Measurements from ENCODE around the gene TP53TG3E. TPM values are rescaled to one million over a fixed set of nuclear protein-coding genes. Genes with fewer than 3 reads are reported as not detected.
"Not testable (repeated sequence)": the region's sequence is repeated elsewhere in the genome, so short reads cannot be mapped to it uniquely, and the experiment has no call there.

The TP53TG3E gene, protein sequence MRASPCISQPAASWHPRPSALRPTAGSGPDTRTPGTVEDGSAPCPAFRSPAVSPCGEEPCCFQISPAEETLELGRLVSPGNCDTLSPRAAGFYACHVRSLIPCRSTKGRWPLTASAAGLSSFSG
- total RNA-seq, result not detected

DNA sequence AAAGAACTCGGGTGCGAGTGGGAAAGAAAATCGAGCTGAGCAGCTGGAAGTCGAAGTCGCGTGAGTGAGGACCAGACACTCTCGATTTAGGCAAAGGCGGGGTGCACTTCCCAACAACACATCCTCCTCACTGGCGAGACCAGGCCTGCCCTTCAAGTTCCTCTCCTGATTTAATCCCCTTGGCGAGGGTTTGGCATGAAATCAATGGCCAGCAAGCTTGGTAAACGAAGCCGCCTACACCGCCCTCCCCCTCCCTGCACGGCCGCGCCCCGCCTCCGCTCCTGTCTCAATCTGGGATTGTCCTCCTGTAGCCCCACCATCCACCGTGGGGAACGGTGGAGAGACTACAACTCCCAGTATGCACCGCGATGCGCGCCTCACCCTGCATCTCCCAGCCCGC lies at the start of gene TP53TG3E:
Gene TP53TG3E (plus strand): TSS at position 301 of the 400 bp plus-strand sequence. CDS start 68 bp downstream, at position 369.
- H3K4me3 Mint-ChIP-seq; ATAC-seq; H3K4me1 Mint-ChIP-seq (ENCODE audit: low read depth); H3K27me3 Mint-ChIP-seq (ENCODE audit: low read depth); H3K9me3 Mint-ChIP-seq; DNase-seq; H3K36me3 Mint-ChIP-seq (ENCODE audit: insufficient read depth): not testable (repeated sequence)

DNA sequence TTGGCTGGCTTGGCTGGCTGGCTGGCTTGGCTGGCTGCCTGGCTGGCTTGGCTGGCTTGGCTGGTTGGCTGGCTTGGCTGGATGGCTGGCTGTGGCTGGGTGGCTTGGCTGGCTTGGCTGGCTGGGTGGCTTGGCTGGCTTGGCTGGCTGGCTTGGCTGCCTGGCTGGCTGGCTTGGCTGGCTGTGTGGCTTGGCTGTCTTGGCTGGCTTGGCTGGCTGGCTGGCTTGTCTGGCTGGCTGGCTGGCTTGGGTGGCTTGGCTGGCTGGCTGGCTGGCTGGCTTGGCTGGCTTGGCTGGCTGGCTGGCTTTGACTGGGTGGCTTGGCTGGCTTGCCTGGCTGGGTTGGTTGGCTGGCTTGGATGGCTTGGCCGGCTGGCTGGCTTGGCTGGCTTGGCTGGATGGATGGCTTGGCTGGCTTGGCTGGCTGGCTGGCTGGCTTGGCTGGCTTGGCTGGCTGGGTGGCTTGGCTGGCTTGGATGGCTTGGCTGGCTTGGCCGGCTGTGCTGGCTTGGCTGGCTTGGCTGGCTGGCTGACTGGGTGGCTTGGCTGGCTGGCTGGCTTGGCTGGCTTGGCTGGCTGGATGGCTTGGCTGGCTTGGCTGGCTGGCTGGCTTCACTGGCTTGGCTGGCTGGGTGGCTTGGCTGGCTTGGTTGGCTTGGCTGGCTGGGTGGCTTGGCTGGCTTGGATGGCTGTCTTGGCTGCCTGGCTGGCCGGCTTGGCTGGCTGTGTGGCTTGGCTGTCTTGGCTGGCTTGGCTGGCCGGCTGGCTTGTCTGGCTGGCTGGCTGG lies 32.3 kb downstream of the TP53TG3E start:
- not testable (repeated sequence) for H3K27me3 Mint-ChIP-seq (ENCODE audit: low read depth); H3K4me3 Mint-ChIP-seq; H3K4me1 Mint-ChIP-seq (ENCODE audit: low read depth); H3K9me3 Mint-ChIP-seq; H3K36me3 Mint-ChIP-seq (ENCODE audit: insufficient read depth)
- ATAC-seq, result peak in 1 of 2 donors; percentile 46
- peak; percentile 55 for DNase-seq

DNA sequence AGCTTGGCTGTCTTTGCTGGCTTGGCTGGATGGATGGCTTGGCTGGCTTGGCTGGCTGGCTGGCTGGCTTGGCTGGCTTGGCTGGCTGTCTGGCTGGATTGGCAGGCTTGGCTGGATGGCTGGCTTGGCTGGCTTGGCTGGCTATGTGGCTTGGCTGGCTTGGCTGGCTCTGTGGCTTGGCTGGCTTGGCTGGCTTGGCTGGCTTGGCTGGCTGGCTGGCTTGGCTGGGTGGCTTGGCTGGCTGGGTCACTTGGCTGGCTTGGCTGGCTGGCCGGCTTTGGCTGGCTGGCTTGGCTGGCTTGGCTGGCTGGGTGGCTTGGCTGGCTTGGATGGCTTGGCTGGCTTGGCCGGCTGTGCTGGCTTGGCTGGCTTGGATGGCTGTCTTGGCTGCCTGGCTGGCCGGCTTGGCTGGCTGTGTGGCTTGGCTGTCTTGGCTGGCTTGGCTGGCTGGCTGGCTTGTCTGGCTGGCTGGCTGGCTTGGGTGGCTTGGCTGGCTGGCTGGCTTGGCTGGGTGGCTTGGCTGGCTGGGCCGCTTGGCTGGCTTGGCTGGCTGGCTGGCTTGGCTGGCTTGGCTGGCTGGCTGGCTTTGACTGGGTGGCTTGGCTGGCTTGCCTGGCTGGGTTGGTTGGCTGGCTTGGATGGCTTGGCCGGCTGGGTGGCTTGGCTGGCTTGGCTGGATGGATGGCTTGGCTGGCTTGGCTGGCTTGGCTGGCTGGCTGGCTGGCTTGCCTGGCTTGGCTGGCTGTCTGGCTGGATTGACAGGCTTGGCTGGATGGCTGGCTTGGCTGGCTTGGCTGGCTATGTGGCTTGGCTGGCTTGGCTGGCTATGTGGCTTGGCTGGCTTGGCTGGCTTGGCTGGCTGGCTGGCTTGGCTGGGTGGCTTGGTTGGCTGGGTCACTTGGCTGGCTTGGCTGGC lies 33.8 kb downstream of the TP53TG3E start:
- H3K4me1 Mint-ChIP-seq (ENCODE audit: low read depth); H3K9me3 Mint-ChIP-seq; H3K27me3 Mint-ChIP-seq (ENCODE audit: low read depth); H3K36me3 Mint-ChIP-seq (ENCODE audit: insufficient read depth); H3K4me3 Mint-ChIP-seq; ATAC-seq: not testable (repeated sequence)
- peak; percentile 46 for DNase-seq

DNA sequence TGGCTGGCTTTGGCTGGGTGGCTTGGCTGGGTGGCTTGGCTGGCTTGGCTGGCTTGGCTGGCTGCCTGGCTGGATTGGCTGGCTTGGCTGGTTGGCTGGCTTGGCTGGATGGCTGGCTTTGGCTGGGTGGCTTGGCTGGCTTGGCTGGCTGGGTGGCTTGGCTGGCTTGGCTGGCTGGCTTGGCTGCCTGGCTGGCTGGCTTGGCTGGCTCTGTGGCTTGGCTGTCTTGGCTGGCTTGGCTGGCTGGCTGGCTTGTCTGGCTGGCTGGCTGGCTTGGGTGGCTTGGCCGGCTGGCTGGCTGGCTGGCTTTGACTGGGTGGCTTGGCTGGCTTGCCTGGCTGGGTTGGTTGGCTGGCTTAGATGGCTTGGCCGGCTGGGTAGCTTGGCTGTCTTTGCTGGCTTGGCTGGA lies 34.4 kb downstream of the TP53TG3E start:
- not testable (repeated sequence) for H3K4me3 Mint-ChIP-seq; ATAC-seq; H3K36me3 Mint-ChIP-seq (ENCODE audit: insufficient read depth); H3K9me3 Mint-ChIP-seq; H3K27me3 Mint-ChIP-seq (ENCODE audit: low read depth); H3K4me1 Mint-ChIP-seq (ENCODE audit: low read depth)
- DNase-seq, result peak; percentile 25

DNA sequence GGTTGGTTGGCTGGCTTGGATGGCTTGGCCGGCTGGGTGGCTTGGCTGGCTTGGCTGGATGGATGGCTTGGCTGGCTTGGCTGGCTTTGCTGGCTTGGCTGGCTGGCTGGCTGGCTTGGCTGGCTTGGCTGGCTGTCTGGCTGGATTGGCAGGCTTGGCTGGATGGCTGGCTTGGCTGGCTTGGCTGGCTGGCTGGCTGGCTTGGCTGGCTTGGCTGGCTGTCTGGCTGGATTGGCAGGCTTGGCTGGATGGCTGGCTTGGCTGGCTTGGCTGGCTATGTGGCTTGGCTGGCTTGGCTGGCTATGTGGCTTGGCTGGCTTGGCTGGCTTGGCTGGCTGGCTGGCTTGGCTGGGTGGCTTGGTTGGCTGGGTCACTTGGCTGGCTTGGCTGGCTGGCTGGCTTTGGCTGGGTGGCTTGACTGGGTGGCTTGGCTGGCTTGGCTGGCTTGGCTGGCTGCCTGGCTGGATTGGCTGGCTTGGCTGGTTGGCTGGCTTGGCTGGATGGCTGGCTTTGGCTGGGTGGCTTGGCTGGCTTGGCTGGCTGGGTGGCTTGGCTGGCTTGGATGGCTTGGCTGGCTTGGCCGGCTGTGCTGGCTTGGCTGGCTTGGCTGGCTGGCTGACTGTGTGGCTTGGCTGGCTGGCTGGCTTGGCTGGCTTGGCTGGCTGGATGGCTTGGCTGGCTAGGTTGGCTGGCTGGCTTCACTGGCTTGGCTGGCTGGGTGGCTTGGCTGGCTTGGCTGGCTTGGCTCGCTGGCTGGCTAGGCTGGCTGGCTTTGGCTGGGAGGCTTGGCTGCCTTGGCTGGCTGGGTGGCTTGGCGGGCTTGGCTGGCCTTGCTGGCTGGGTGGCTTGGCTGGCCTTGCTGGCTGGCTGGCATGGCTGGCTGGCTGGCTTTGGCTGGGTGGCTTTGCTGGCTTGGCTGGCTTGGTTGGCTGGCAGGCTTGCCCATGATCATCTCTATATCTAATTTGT lies 35.3 kb downstream of the TP53TG3E start:
- H3K4me3 Mint-ChIP-seq; H3K9me3 Mint-ChIP-seq; H3K27me3 Mint-ChIP-seq (ENCODE audit: low read depth); H3K4me1 Mint-ChIP-seq (ENCODE audit: low read depth); H3K36me3 Mint-ChIP-seq (ENCODE audit: insufficient read depth): not testable (repeated sequence)
- peak in 1 of 2 donors; percentile 62 for ATAC-seq
- peak; percentile 52 for DNase-seq

Other genes starting within 250 kb of the TP53TG3E start
- gene TP53TG3C, start 110.1 kb upstream of the TP53TG3E start, total RNA-seq, result not detected
- not detected for gene TP53TG3B, start 56.5 kb downstream of the TP53TG3E start, total RNA-seq
- not detected for gene TP53TG3F, start 155.3 kb downstream of the TP53TG3E start, total RNA-seq